Peyer's patch (tissue), 4 donors: Measurements from ENCODE around the gene SH3RF3.

ENCODE experiments used
- POLR2A ChIP-seq, 2 donors: fragments of 450-650 bp; IDR thresholded peaks; one replicate each; pipeline ENCODE4 v1.5.1; 2017; ENCODE audit warnings: antibody characterized with exemption in 2 of 2, mild to moderate bottlenecking in 2 of 2, moderate library complexity in 2 of 2
- TF ChIP-seq, protein P1 (sequence below), 6 experiments: fragments of 450-650 bp in 4 of 6; fragments of 200-600 bp in 2 of 6; sonication (generic) in 1 of 6; IDR thresholded peaks; one replicate each; pipeline ENCODE4 v1.5.1; 2017 to 2019; ENCODE audit warnings: antibody characterized with exemption in 6 of 6, mild to moderate bottlenecking in 3 of 6, moderate library complexity in 1 of 6

DNA sequence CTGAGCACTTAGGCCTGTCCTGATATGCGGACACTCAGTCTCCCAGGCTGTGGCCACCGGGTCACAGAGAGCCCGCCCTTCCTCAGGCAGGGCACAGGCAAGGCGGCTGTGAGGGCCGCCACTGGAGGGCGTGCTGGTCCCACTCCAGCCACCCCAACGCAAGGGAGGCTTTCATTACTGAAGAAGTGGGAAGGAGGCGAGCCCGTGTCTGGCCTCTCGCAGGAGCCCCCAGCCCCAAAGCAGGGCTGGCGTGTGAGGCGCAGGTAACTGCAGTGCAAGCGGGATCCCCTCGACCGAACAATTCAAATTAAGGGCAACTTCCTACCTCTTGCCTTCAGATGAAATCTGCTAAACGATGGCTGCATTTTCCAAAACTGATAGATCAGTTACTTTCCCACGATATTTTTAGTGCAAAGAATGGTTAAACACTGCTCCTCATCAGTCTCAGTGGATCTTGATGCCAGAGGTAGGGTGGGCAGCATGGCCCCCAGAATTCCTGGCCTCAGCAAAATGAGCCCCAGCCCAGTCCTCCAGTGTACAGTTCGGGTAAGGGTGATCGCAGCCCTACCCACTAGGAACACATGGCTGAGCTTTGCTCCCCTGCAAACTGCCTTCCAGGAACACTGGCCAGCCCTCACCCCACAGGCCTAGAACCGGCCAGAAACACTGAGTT, 387.6 kb downstream of the SH3RF3 start:
- TF ChIP-seq, protein P1, sequence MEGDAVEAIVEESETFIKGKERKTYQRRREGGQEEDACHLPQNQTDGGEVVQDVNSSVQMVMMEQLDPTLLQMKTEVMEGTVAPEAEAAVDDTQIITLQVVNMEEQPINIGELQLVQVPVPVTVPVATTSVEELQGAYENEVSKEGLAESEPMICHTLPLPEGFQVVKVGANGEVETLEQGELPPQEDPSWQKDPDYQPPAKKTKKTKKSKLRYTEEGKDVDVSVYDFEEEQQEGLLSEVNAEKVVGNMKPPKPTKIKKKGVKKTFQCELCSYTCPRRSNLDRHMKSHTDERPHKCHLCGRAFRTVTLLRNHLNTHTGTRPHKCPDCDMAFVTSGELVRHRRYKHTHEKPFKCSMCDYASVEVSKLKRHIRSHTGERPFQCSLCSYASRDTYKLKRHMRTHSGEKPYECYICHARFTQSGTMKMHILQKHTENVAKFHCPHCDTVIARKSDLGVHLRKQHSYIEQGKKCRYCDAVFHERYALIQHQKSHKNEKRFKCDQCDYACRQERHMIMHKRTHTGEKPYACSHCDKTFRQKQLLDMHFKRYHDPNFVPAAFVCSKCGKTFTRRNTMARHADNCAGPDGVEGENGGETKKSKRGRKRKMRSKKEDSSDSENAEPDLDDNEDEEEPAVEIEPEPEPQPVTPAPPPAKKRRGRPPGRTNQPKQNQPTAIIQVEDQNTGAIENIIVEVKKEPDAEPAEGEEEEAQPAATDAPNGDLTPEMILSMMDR (IDR thresholded peaks at IDR 0.05) = peak in 4 of 6 experiments; percentile 19 to 73 (median 57)
- no peak for TF ChIP-seq POLR2A (IDR thresholded peaks at IDR 0.05)
